Right lobe of liver (tissue), 6 donors: ENCODE data around the gene CLMN. TPM values are rescaled to one million over a fixed set of nuclear protein-coding genes. Genes with fewer than 3 reads are reported as not detected.

Experiments
- ATAC-seq, 4 donors: fragments of 200-7000 bp; cut with Tn5 transposase; one replicate each; pipeline ENCODE4 v1.9.1; 2020; ENCODE audit warnings: mild to moderate bottlenecking in 4 of 4, moderate library complexity in 4 of 4
- DNase-seq, 3 donors: peaks; one replicate each; pipeline ENCODE4 v3.0.0-alpha.2; 2020
- H3K27ac ChIP-seq, 3 donors: fragments of 200-600 bp; one replicate each; pipeline ENCODE4 v1.8.0; 2022
- H3K27me3 ChIP-seq, 2 donors: fragments of 200-600 bp; one replicate each; pipeline ENCODE4 v1.8.0; 2022
- H3K36me3 ChIP-seq, 4 donors: fragments of 200-600 bp; sonication (generic) in 1 of 4; one replicate each; pipeline versions ENCODE4 v1.5.1 to v1.8.0; 2017 to 2022; ENCODE audit warnings: control low read depth in 1 of 4
- H3K4me1 ChIP-seq, 4 donors: fragments of 200-600 bp; sonication (generic) in 1 of 4; one replicate each; pipeline versions ENCODE4 v1.5.1 to v1.8.0; 2017 to 2022; ENCODE audit warnings: control low read depth in 1 of 4
- H3K4me3 ChIP-seq, 3 donors: fragments of 200-600 bp; one replicate each; pipeline ENCODE4 v1.8.0; 2022
- H3K9me3 ChIP-seq, 4 donors: fragments of 200-600 bp; sonication (generic) in 1 of 4; one replicate each; pipeline versions ENCODE4 v1.5.1 to v1.8.0; 2017 to 2022; ENCODE audit warnings: control low read depth in 1 of 4
- POLR2A ChIP-seq: fragments of 450-650 bp; IDR thresholded peaks from one replicate; pipeline ENCODE4 v1.6.1; 2017; ENCODE audit warnings: antibody characterized with exemption, mild to moderate bottlenecking
- WGBS: methylation state at CpG from one replicate; pipeline ENCODE4 v1.1.6; 2018; ENCODE audit warnings: low coverage, low lambda C conversion rate; ENCODE audit not compliant: insufficient coverage; ENCODE audit errors: missing lambda C conversion rate; 5-methylcytosine and 5-hydroxymethylcytosine counted together
- intact Hi-C, 2 donors: fragments of 100-400 bp; cut with DNase I; formaldehyde crosslinking; loops; one replicate each; pipeline versions ENCODE4 v1.11.2 to v1.14.1; 2022
- total RNA-seq, 6 experiments: library from RNA; depleted of rRNA in 2 of 6; stranded (reverse); fragments of >200 nt in 2 of 6; fragmentation: NEBNext Ultra II Directional in 3 of 6; extraction: Animal tissue kit (Norgen Biotek cat#: 25700) in 3 of 6; gene quantifications; one replicate each; pipeline versions ENCODE4 v1.1.0 to v1.2.4, GENCODE V29; 2016 to 2023
- TF ChIP-seq, protein P1 (sequence below), 4 donors: fragments of 200-600 bp in 3 of 4; fragments of 450-650 bp in 1 of 4; IDR thresholded peaks; one replicate each; pipeline versions ENCODE4 v1.5.1 to v1.8.0; 2016 to 2022; ENCODE audit warnings: antibody characterized with exemption in 4 of 4, mild to moderate bottlenecking in 2 of 4
- donor health status: DM: no; HTN: yes; CAD: no.
- donor health status: DM: no; HTN: no; CAD: no.
- donor health status: DM: no; HTN: no; CAD: no.
- donor health status: DM: no; HTN: yes; CAD: no.
- donor health status: DM: no; HTN: yes; CAD: no.

CLMN gene
- total RNA-seq, 6 experiments from 2014 or later = 18.4 to 91.8 (median 47.8) TPM

DNA sequence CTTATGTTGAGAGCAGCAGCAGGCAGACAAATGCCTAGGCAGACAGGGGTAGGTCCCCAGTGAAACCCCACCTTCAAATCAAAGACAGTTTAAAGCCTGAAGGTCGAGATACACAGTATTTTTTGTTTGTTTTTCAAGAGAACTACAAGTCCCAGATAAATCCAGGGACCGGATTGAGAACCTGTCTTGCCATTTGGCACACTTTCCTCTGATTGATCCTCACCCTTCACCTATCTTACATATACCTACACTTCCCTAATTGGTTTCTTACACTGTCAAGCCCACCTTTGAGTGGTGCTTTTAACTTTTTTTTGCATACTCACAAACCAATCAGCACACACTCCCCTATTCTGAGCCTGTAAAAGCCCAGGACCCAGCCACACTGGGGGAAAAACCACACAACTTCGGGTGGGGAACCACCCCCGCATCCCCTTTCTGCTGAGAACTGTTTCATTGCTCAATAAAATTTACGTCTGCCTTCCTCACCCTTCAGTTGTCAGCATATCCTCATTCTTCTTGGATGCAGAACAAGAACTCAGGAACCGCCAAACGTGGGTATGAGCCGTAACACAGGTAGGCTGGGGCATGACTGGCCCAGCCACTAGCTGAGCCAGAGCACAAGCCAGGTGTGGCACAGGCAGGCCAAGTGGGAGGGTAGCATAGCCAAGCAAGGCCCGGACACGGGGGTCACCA is 173.5 kb downstream of the CLMN start:
- Histone ChIP-seq H3K27ac (peak overlapping the region in 2 of 3 donors; percentile 15 to 34), H3K36me3 (no peaks in the 10 kb centered on the region), H3K4me1 (peaks cover 0 to 36% (median 13%) of the 10 kb centered on the region in 4 donors), H3K27me3 (no peaks in the 10 kb centered on the region), H3K4me3 (no peak overlapping the region), H3K9me3 (peaks cover 0 to 4% (median 0%) of the 10 kb centered on the region in 4 donors)
- DNase-seq = no peak
- intact Hi-C loops = no loop called here
- TF ChIP-seq, protein P1, sequence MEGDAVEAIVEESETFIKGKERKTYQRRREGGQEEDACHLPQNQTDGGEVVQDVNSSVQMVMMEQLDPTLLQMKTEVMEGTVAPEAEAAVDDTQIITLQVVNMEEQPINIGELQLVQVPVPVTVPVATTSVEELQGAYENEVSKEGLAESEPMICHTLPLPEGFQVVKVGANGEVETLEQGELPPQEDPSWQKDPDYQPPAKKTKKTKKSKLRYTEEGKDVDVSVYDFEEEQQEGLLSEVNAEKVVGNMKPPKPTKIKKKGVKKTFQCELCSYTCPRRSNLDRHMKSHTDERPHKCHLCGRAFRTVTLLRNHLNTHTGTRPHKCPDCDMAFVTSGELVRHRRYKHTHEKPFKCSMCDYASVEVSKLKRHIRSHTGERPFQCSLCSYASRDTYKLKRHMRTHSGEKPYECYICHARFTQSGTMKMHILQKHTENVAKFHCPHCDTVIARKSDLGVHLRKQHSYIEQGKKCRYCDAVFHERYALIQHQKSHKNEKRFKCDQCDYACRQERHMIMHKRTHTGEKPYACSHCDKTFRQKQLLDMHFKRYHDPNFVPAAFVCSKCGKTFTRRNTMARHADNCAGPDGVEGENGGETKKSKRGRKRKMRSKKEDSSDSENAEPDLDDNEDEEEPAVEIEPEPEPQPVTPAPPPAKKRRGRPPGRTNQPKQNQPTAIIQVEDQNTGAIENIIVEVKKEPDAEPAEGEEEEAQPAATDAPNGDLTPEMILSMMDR (IDR thresholded peaks at IDR 0.05) = no peak
- no peak for TF ChIP-seq POLR2A
- peak; percentile 44 to 63 (median 50) for ATAC-seq
- 46% methylated on average over 10 of the region's 10 CpGs for WGBS

DNA sequence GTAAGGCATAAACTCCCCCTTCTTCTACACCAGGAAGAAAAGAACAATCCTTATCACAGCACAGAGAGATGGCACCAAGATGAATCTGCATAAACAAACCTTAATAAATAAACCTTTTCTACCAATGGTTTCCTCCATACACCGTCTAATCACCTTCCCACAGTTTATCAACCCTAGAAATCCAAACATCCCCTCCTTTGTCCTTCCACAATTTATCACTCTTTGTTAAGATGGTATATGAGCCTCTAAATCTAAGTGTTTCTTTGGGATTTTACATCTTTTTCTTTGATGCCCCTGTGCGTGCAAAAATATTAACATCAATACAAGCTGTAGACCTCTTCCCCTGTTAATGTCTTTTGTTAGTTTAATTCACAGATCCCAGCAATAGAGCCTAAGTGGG is 174.9 kb downstream of the CLMN start:
- no peaks in the 10 kb centered on the region for H3K27me3 ChIP-seq
- peaks cover 0 to 4% (median 0%) of the 10 kb centered on the region in 4 donors for H3K9me3 ChIP-seq
- ATAC-seq = no peak
- intact Hi-C loops = no loop called here
- WGBS = 87% methylated on average over 2 of the region's 2 CpGs
- DNase-seq = no peak
- peaks cover 0 to 46% (median 21%) of the 10 kb centered on the region in 4 donors for H3K4me1 ChIP-seq
- TF ChIP-seq, protein P1 (IDR thresholded peaks at IDR 0.05) = no peak
- TF ChIP-seq POLR2A = no peak
- peak overlapping the region in 2 of 3 donors; percentile 57 to 66 for H3K27ac ChIP-seq
- no peak overlapping the region for H3K4me3 ChIP-seq
- H3K36me3 ChIP-seq = no peaks in the 10 kb centered on the region

DNA sequence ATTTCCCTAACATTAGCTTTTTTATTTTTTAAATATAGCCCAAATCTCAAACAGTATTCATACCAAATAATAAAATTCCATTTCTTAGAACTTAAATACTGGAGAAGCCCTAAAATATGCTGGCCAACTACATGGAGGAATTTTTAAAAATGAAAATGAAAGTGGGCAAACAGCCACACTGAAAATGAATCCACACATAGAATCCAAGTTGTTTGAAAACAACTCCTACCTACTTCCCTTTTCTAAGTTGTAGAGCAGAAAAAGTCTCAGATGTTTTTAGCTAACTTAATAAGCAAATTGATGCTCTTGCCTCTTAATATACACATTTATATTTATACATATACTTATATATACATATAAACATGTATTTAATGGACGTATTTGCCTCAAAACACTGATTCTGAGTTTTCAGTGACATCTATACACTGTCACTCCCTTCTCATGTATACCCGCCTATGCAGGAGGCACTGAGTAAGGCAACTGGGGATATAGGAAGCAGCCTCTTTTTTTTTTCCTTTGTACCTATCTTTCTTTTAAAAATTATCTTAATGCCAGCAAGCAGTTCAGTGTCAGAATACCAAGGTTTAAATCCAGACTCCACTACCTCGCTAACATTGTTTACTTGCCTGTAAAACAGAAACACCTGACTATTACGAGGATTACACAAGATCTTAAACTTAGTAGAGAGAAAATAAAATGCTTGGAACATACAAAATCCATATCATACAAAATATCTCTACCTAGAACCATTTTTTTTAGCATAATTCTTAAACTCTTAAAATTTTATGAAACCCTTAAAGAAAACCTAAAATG is 175.7 kb downstream of the CLMN start:
- ATAC-seq = peak; percentile 67 to 73 (median 70)
- Histone ChIP-seq H3K4me1 (peaks cover 0 to 46% (median 21%) of the 10 kb centered on the region in 4 donors), H3K9me3 (peaks cover 0 to 4% (median 0%) of the 10 kb centered on the region in 4 donors), H3K4me3 (peak overlapping the region in 2 of 3 donors; percentile 12 to 19), H3K36me3 (no peaks in the 10 kb centered on the region), H3K27me3 (no peaks in the 10 kb centered on the region), H3K27ac (peak overlapping the region; percentile 57 to 66 (median 63))
- intact Hi-C loops = no loop called here
- no peak for TF ChIP-seq POLR2A
- TF ChIP-seq, protein P1 (IDR thresholded peaks at IDR 0.05) = no peak
- WGBS = 11% methylated on average over 4 of the region's 4 CpGs
- DNase-seq = no peak

DNA sequence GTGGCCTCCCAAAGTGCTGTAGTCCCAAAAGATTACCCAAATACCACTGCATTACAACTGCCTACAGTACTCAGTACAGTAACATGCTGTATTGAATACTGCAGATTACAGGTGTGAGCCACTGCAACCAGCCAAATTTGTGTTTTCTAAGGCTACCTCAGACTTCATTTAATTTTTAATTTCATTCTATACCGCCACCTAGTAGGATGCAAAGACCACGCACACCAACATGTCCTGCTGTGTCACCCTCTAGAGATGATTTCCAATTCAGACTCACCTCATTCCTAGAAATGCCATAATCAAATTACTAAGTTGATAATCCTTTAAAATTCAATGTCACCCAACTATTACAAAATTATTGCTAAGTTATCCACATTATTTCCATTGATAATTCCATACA is 177.5 kb downstream of the CLMN start:
- intact Hi-C loops = no loop called here
- Histone ChIP-seq H3K27ac (no peak overlapping the region), H3K27me3 (no peaks in the 10 kb centered on the region), H3K4me3 (no peak overlapping the region), H3K9me3 (peaks cover 0 to 4% (median 0%) of the 10 kb centered on the region in 4 donors), H3K36me3 (no peaks in the 10 kb centered on the region), H3K4me1 (peaks cover 0 to 53% (median 21%) of the 10 kb centered on the region in 4 donors)
- 100% methylated on average over 2 of the region's 2 CpGs for WGBS
- TF ChIP-seq POLR2A = no peak
- TF ChIP-seq, protein P1 (IDR thresholded peaks at IDR 0.05) = no peak
- DNase-seq = no peak
- no peak for ATAC-seq
